Trophoblast cell (in vitro differentiated cells and primary cell): Measurements from ENCODE around the gene KANK4.
A peak's percentile ranks its signal among the peaks of the same experiment; 100 is the strongest.

Experiments used
- DNase-seq, 2 donors: peaks; one replicate each; pipeline ENCODE4 v3.0.0-alpha.2; 2016
- H2AFZ ChIP-seq: 2 replicates; pipeline ENCODE4 v1.6.1; 2013; ENCODE audit warnings: low read length, moderate library complexity, mild to moderate bottlenecking; ENCODE audit not compliant: insufficient read depth, poor library complexity
- H2AK5ac ChIP-seq: 2 replicates; pipeline ENCODE4 v1.6.1; 2013; ENCODE audit warnings: mild to moderate bottlenecking, low read length
- H2BK120ac ChIP-seq: 2 replicates; pipeline ENCODE4 v1.6.1; 2013; ENCODE audit warnings: low read length, mild to moderate bottlenecking, moderate library complexity; ENCODE audit not compliant: insufficient read depth, poor library complexity
- H2BK12ac ChIP-seq: 2 replicates; pipeline ENCODE4 v1.6.1; 2013; ENCODE audit warnings: mild to moderate bottlenecking, low read length, moderate library complexity
- H2BK5ac ChIP-seq: 2 replicates; pipeline ENCODE4 v1.6.1; 2013; ENCODE audit warnings: low read length, low read depth, moderate library complexity, mild to moderate bottlenecking; ENCODE audit not compliant: poor library complexity
- H3K14ac ChIP-seq: 2 replicates; pipeline ENCODE4 v1.6.1; 2013; ENCODE audit warnings: mild to moderate bottlenecking, low read length
- H3K18ac ChIP-seq: 2 replicates; pipeline ENCODE4 v1.6.1; 2013; ENCODE audit warnings: mild to moderate bottlenecking, low read length
- H3K23ac ChIP-seq: 2 replicates; pipeline ENCODE4 v1.6.1; 2013; ENCODE audit warnings: low read length
- H3K27ac ChIP-seq: 2 replicates; pipeline ENCODE4 v1.5.1; 2013; ENCODE audit warnings: low read depth, mild to moderate bottlenecking, inconsistent platforms, low read length, moderate library complexity
- H3K27me3 ChIP-seq: 2 replicates; pipeline ENCODE4 v1.6.1; 2013; ENCODE audit warnings: inconsistent platforms, mild to moderate bottlenecking, low read length, moderate library complexity; ENCODE audit not compliant: insufficient read depth
- H3K36me3 ChIP-seq, 2 experiments: 1 replicate in 1 of 2; 2 replicates in 1 of 2; pipeline ENCODE4 v1.6.1; 2013; ENCODE audit warnings: low read length in 2 of 2, mild to moderate bottlenecking in 2 of 2, moderate library complexity in 1 of 2; ENCODE audit not compliant: insufficient read depth in 2 of 2, control insufficient read depth in 1 of 2
- H3K4ac ChIP-seq: 2 replicates; pipeline ENCODE4 v1.6.1; 2013; ENCODE audit warnings: low read depth, mild to moderate bottlenecking, low read length, moderate library complexity
- H3K4me1 ChIP-seq, 2 experiments: 1 replicate in 1 of 2; 2 replicates in 1 of 2; pipeline ENCODE4 v1.6.1; 2013; ENCODE audit warnings: low read length in 2 of 2, mild to moderate bottlenecking in 2 of 2, moderate library complexity in 1 of 2; ENCODE audit not compliant: insufficient read depth in 2 of 2, control insufficient read depth in 1 of 2
- H3K4me2 ChIP-seq: 2 replicates; pipeline ENCODE4 v1.6.1; 2013; ENCODE audit warnings: inconsistent platforms, mild to moderate bottlenecking, low read length, moderate library complexity
- H3K4me3 ChIP-seq: 2 replicates; pipeline ENCODE4 v1.5.1; 2013; ENCODE audit warnings: mild to moderate bottlenecking, low read depth, low read length, inconsistent platforms
- H3K79me1 ChIP-seq: one replicate; pipeline ENCODE4 v1.6.1; 2013; ENCODE audit warnings: low read length
- H3K79me2 ChIP-seq: 2 replicates; pipeline ENCODE4 v1.6.1; 2013; ENCODE audit warnings: low read length, mild to moderate bottlenecking; ENCODE audit not compliant: control insufficient read depth, insufficient read depth, poor library complexity
- H3K9ac ChIP-seq: 2 replicates; pipeline ENCODE4 v1.6.1; 2013; ENCODE audit warnings: mild to moderate bottlenecking, low read length
- H3K9me3 ChIP-seq: 2 replicates; pipeline ENCODE4 v1.6.1; 2013; ENCODE audit warnings: low read depth, mild to moderate bottlenecking, control low read depth, inconsistent platforms, low read length; ENCODE audit not compliant: insufficient read depth
- H4K12ac ChIP-seq: 2 replicates; pipeline ENCODE4 v1.6.1; 2013; ENCODE audit warnings: low read depth, mild to moderate bottlenecking, low read length, moderate library complexity
- H4K8ac ChIP-seq: 2 replicates; pipeline ENCODE4 v1.6.1; 2013; ENCODE audit warnings: low read depth, mild to moderate bottlenecking, low read length, moderate library complexity
- H4K91ac ChIP-seq: one replicate; pipeline ENCODE4 v1.6.1; 2013; ENCODE audit warnings: low read depth, mild to moderate bottlenecking, low read length, moderate library complexity
- WGBS: extraction: QIAGEN DNeasy Blood & Tissue Kit; methylation state at CpG from one replicate; pipeline ENCODE4 v1.1.7; 2013; ENCODE audit warnings: missing lambda C conversion rate; ENCODE audit not compliant: insufficient read length, insufficient coverage; ENCODE audit errors: extremely low coverage; 5-methylcytosine and 5-hydroxymethylcytosine counted together

Gene KANK4

GRCh38 chr1:62208087-62208486 lies 111.1 kb downstream of the KANK4 start:
- no CpG with 5 or more reads among the region's 5 CpGs for WGBS

GRCh38 chr1:62207187-62207586 lies 112.0 kb downstream of the KANK4 start:
- no peak overlapping the region for H4K12ac ChIP-seq
- no peak overlapping the region for H3K14ac ChIP-seq
- no peak overlapping the region for H3K4ac ChIP-seq
- H2BK120ac ChIP-seq: no peak overlapping the region
- no peak for DNase-seq
- H3K18ac ChIP-seq: no peak overlapping the region
- WGBS: no CpG with 5 or more reads among the region's 2 CpGs
- H3K79me2 ChIP-seq: peaks cover 2% of the 10 kb centered on the region
- no peak overlapping the region for H4K8ac ChIP-seq
- no peak overlapping the region for H3K27ac ChIP-seq
- no peak overlapping the region for H2AK5ac ChIP-seq
- peaks cover 40 to 44% of the 10 kb centered on the region in 2 experiments for H3K36me3 ChIP-seq
- H3K4me1 ChIP-seq: no peaks in the 10 kb centered on the region
- no peak overlapping the region for H3K9ac ChIP-seq
- no peak overlapping the region for H4K91ac ChIP-seq
- H3K27me3 ChIP-seq: no peaks in the 10 kb centered on the region
- H3K79me1 ChIP-seq: no peaks in the 10 kb centered on the region
- no peak overlapping the region for H3K4me3 ChIP-seq
- no peak overlapping the region for H2BK5ac ChIP-seq
- H3K23ac ChIP-seq: no peak overlapping the region
- H3K4me2 ChIP-seq: no peak overlapping the region
- peaks cover 5% of the 10 kb centered on the region for H3K9me3 ChIP-seq
- no peak overlapping the region for H2AFZ ChIP-seq
- H2BK12ac ChIP-seq: no peak overlapping the region

More at GRCh38 chr1:62208087-62208486, 111.1 kb downstream of the KANK4 start:
- Histone ChIP-seq H3K9me3 (peaks cover 5% of the 10 kb centered on the region), H3K4me2 (no peak overlapping the region), H2AK5ac (no peak overlapping the region), H4K91ac (no peak overlapping the region), H3K27me3 (no peaks in the 10 kb centered on the region), H3K18ac (no peak overlapping the region), H3K27ac (no peak overlapping the region), H4K12ac (no peak overlapping the region), H2BK120ac (no peak overlapping the region), H3K4ac (no peak overlapping the region), H2BK5ac (no peak overlapping the region), H3K79me2 (peaks cover 2% of the 10 kb centered on the region), H4K8ac (no peak overlapping the region), H3K14ac (no peak overlapping the region), H3K4me1 (no peaks in the 10 kb centered on the region), H3K23ac (no peak overlapping the region), H2AFZ (no peak overlapping the region), H3K36me3 (peaks cover 36 to 39% of the 10 kb centered on the region in 2 experiments), H3K79me1 (no peaks in the 10 kb centered on the region), H2BK12ac (no peak overlapping the region), H3K9ac (no peak overlapping the region), H3K4me3 (no peak overlapping the region)
- DNase-seq: no peak

- no peak overlapping the region for H3K4me3 ChIP-seq
- H3K9me3 ChIP-seq: no peaks in the 10 kb centered on the region
- no peak overlapping the region for H4K91ac ChIP-seq
- peaks cover 16 to 23% of the 10 kb centered on the region in 2 experiments for H3K36me3 ChIP-seq
- H2BK5ac ChIP-seq: no peak overlapping the region
- no peaks in the 10 kb centered on the region for H3K27me3 ChIP-seq
- H3K23ac ChIP-seq: no peak overlapping the region
- no CpG with 5 or more reads among the region's 3 CpGs for WGBS
- H2AFZ ChIP-seq: no peak overlapping the region
- peak overlapping the region; percentile 29 for H3K4ac ChIP-seq
- peaks cover 19% of the 10 kb centered on the region for H3K79me2 ChIP-seq
- no peak overlapping the region for H3K4me2 ChIP-seq
- H4K8ac ChIP-seq: no peak overlapping the region
- H3K4me1 ChIP-seq: peaks cover 9 to 11% of the 10 kb centered on the region in 2 experiments
- no peak overlapping the region for H2AK5ac ChIP-seq
- H3K9ac ChIP-seq: no peak overlapping the region
- no peak overlapping the region for H2BK120ac ChIP-seq
- H2BK12ac ChIP-seq: no peak overlapping the region
- H3K18ac ChIP-seq: no peak overlapping the region
- peak in 1 of 2 donors; percentile 13 for DNase-seq
- H3K27ac ChIP-seq: no peak overlapping the region
- H3K14ac ChIP-seq: no peak overlapping the region
- H4K12ac ChIP-seq: no peak overlapping the region
- H3K79me1 ChIP-seq: peaks cover 10% of the 10 kb centered on the region
Measured at GRCh38 chr1:62198781-62199125, 120.5 kb downstream of the KANK4 start.

- no peak overlapping the region for H4K8ac ChIP-seq
- H3K4me1 ChIP-seq: peaks cover 9 to 11% of the 10 kb centered on the region in 2 experiments
- no peak overlapping the region for H2AFZ ChIP-seq
- H4K12ac ChIP-seq: no peak overlapping the region
- no peaks in the 10 kb centered on the region for H3K9me3 ChIP-seq
- no peak overlapping the region for H4K91ac ChIP-seq
- H3K27ac ChIP-seq: no peak overlapping the region
- no peak overlapping the region for H3K9ac ChIP-seq
- H3K27me3 ChIP-seq: no peaks in the 10 kb centered on the region
- no peak for DNase-seq
- H3K4me3 ChIP-seq: no peak overlapping the region
- no peak overlapping the region for H3K4me2 ChIP-seq
- no peak overlapping the region for H2BK5ac ChIP-seq
- no peak overlapping the region for H3K18ac ChIP-seq
- peaks cover 10% of the 10 kb centered on the region for H3K79me1 ChIP-seq
- H3K14ac ChIP-seq: no peak overlapping the region
- no peak overlapping the region for H2BK120ac ChIP-seq
- H3K23ac ChIP-seq: no peak overlapping the region
- H3K4ac ChIP-seq: peak overlapping the region; percentile 1
- H2AK5ac ChIP-seq: no peak overlapping the region
- no CpG with 5 or more reads among the region's 14 CpGs for WGBS
- peaks cover 19% of the 10 kb centered on the region for H3K79me2 ChIP-seq
- H3K36me3 ChIP-seq: peaks cover 11 to 18% of the 10 kb centered on the region in 2 experiments
- H2BK12ac ChIP-seq: no peak overlapping the region
Measured at GRCh38 chr1:62198069-62198780, 121.0 kb downstream of the KANK4 start.
